ENCODE results near the gene AFG1L. TPM values are rescaled to one million over a fixed set of nuclear protein-coding genes. Genes with fewer than 3 reads are reported as not detected.
"Not testable (repeated sequence)": the region's sequence is repeated elsewhere in the genome, so short reads cannot be mapped to it uniquely, and the experiment has no call there.

The AFG1L gene
- total RNA-seq (2022) (8.2 and 8.5 TPM in 2 replicates), Bru-seq, nascent RNA (percentile 62 among the genes with signal in this experiment), BruChase-seq, experiment 1, labeled RNA remaining after a 6-hour chase (percentile 61 among the genes with signal in this experiment), BruChase-seq, experiment 2, labeled RNA remaining after a 2-hour chase (percentile 60 among the genes with signal in this experiment)
- long read RNA-seq, full-length matches to known transcripts, result 3 of 5 reads
- long read RNA-seq, partial matches to known transcripts, result 0 of 5 reads
- long read RNA-seq, other reads (novel, unspliced or antisense), result 2 of 5 reads

GRCh38 chr6:108294727-108295625 is at the start of gene AFG1L:
AFG1L (plus strand) TSS chr6:108295054; CDS start chr6:108295080, 26 bp downstream.
- Mint-ChIP-seq H3K4me1 (ENCODE audit: insufficient read depth, unreplicated experiment) (peaks cover 10% of the 10 kb centered on the region), H3K36me3 (ENCODE audit: insufficient read depth, unreplicated experiment) (peaks cover 4% of the 10 kb centered on the region), H3K9me3 (ENCODE audit: unreplicated experiment) (no peaks in the 10 kb centered on the region), H3K4me3 (ENCODE audit: unreplicated experiment) (peak within 1 kb of the TSS; percentile 94), H3K27ac (ENCODE audit: low read depth, unreplicated experiment) (peak within 1 kb of the TSS; percentile 99), H3K27me3 (ENCODE audit: insufficient read depth, unreplicated experiment) (no peaks in the 10 kb centered on the region)
- TSS peak; percentile 69 for BruUV-seq (replicated peaks)
- DNase-seq (ENCODE audit: unreplicated experiment), result peak; percentile 93
- TF ChIP-seq, protein P1, sequence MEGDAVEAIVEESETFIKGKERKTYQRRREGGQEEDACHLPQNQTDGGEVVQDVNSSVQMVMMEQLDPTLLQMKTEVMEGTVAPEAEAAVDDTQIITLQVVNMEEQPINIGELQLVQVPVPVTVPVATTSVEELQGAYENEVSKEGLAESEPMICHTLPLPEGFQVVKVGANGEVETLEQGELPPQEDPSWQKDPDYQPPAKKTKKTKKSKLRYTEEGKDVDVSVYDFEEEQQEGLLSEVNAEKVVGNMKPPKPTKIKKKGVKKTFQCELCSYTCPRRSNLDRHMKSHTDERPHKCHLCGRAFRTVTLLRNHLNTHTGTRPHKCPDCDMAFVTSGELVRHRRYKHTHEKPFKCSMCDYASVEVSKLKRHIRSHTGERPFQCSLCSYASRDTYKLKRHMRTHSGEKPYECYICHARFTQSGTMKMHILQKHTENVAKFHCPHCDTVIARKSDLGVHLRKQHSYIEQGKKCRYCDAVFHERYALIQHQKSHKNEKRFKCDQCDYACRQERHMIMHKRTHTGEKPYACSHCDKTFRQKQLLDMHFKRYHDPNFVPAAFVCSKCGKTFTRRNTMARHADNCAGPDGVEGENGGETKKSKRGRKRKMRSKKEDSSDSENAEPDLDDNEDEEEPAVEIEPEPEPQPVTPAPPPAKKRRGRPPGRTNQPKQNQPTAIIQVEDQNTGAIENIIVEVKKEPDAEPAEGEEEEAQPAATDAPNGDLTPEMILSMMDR (IDR thresholded peaks at IDR 0.05; ENCODE audit: unreplicated experiment), result no peak
- CTCF ChIA-PET, result interaction anchor here (0.5 to 1.8 kb wide), 7 partner anchors 16 to 1878 kb away, joined by 3 to 6 read pairs (median 4); partner anchors contain the start of gene SNX3
- intact Hi-C loops (cut with micrococcal nuclease), result loop anchor here (1.0 kb wide), 1 partner anchor 34 kb away; the partner anchor contains the start of gene SNX3
- POLR2A ChIA-PET, result interaction anchor here (0.6 to 5.1 kb wide), 15 partner anchors 9 to 789 kb away, joined by 3 to 80 read pairs (median 4); partner anchors contain the start of gene SNX3

DNA sequence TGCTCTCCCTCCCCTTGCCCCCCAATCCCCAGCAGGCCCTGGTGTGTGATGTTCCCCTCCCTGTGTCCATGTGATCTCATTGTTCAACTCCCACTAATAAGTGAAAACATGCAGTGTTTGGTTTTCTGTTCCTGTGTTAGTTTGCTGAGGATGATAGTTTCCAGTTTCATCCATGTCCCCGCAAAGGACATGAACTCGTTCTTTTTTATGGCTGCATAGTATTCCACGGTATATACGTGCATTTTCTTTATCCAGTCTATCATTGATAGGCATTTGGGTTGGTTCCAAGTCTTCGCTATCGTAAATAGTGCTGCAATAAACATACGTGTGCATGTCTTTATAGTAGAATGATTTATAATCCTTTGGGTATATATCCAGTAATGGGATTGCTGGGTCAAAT is 49.8 kb upstream of the AFG1L start:
- CTCF ChIA-PET; BruUV-seq (replicated peaks); intact Hi-C loops (cut with micrococcal nuclease); H3K27me3 Mint-ChIP-seq (ENCODE audit: insufficient read depth, unreplicated experiment); H3K4me1 Mint-ChIP-seq (ENCODE audit: insufficient read depth, unreplicated experiment); H3K36me3 Mint-ChIP-seq (ENCODE audit: insufficient read depth, unreplicated experiment); H3K4me3 Mint-ChIP-seq (ENCODE audit: unreplicated experiment); H3K9me3 Mint-ChIP-seq (ENCODE audit: unreplicated experiment); DNase-seq (ENCODE audit: unreplicated experiment); H3K27ac Mint-ChIP-seq (ENCODE audit: low read depth, unreplicated experiment): not testable (repeated sequence)
- POLR2A ChIA-PET, result interaction anchor here (1.6 kb wide), 1 partner anchor 15 kb away, joined by 4 read pairs; no protein-coding TSS in a partner anchor

- CTCF ChIA-PET, result interaction anchor here (1.0 kb wide), 1 partner anchor 36 kb away, joined by 4 read pairs; no protein-coding TSS in a partner anchor
- DNase-seq (ENCODE audit: unreplicated experiment), result no peak
- BruUV-seq (replicated peaks), result no TSS peak
- POLR2A ChIA-PET, result interaction anchor here (1.0 kb wide), 1 partner anchor 11 kb away, joined by 4 read pairs; no protein-coding TSS in a partner anchor
- Mint-ChIP-seq H3K9me3 (ENCODE audit: unreplicated experiment) (no peaks in the 10 kb centered on the region), H3K4me1 (ENCODE audit: insufficient read depth, unreplicated experiment) (peaks cover 10% of the 10 kb centered on the region), H3K27me3 (ENCODE audit: insufficient read depth, unreplicated experiment) (no peaks in the 10 kb centered on the region), H3K27ac (ENCODE audit: low read depth, unreplicated experiment) (no peak overlapping the region), H3K36me3 (ENCODE audit: insufficient read depth, unreplicated experiment) (peaks cover 6% of the 10 kb centered on the region), H3K4me3 (ENCODE audit: unreplicated experiment) (no peak overlapping the region)
- TF ChIP-seq, protein P1 (IDR thresholded peaks at IDR 0.05; ENCODE audit: unreplicated experiment), result no peak
- intact Hi-C loops (cut with micrococcal nuclease), result no loop called here
These were observed 46.8 kb upstream of the AFG1L start for GRCh38 chr6:108247965-108248536.

DNA sequence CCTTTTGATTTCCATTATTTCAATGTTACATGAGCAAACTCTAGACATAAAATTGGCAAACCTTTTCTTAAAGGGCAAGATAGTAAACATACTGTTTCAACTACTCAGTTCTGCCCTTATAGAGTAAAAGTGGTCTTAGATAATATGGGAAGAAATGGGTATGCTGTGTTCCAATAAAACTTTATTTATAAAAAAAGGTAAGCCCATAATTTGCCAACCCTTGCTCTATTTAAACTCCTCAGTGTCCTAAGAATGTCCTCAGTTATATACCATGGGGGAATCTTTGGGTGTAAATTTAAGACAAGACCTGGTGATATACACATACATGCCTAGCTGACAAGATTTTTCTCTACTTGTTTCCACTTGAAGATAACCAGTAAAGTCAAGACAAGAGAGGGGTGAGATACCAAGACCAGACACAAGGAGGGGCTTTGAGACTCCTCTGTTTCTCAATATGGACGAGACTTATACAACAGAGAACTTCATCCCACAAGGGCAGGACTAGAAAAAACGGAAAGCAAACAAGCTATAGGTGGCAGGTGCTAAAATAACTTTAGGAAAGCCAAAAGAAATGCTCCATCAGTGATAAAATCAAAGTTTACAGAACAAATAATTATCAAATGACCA is 44.5 kb upstream of the AFG1L start:
- H3K27ac Mint-ChIP-seq (ENCODE audit: low read depth, unreplicated experiment), result no peak overlapping the region
- peaks cover 6% of the 10 kb centered on the region for H3K36me3 Mint-ChIP-seq (ENCODE audit: insufficient read depth, unreplicated experiment)
- intact Hi-C loops (cut with micrococcal nuclease), result no loop called here

More for the DNA sequence above, 44.5 kb upstream of the AFG1L start:
- no TSS peak for BruUV-seq (replicated peaks)
- DNase-seq (ENCODE audit: unreplicated experiment), result peak; percentile 33
- TF ChIP-seq, protein P1 (IDR thresholded peaks at IDR 0.05; ENCODE audit: unreplicated experiment), result no peak
- ChIA-PET CTCF (interaction anchor here (1.3 kb wide), 1 partner anchor 29 kb away, joined by 4 read pairs; no protein-coding TSS in a partner anchor), POLR2A (interaction anchor here (0.7 kb wide), 1 partner anchor 270 kb away, joined by 3 read pairs; no protein-coding TSS in a partner anchor)
- H3K27me3 Mint-ChIP-seq (ENCODE audit: insufficient read depth, unreplicated experiment), result no peaks in the 10 kb centered on the region
- H3K4me1 Mint-ChIP-seq (ENCODE audit: insufficient read depth, unreplicated experiment), result peaks cover 16% of the 10 kb centered on the region
- no peak overlapping the region for H3K4me3 Mint-ChIP-seq (ENCODE audit: unreplicated experiment)
- H3K9me3 Mint-ChIP-seq (ENCODE audit: unreplicated experiment), result no peaks in the 10 kb centered on the region

Measured in MCF 10A (cell line).